Stimulated activated CD8-positive, alpha-beta memory T cell treated with anti-CD3 and anti-CD28 coated beads, Interleukin-7, amount 100 ng/mL, for 48 hours (primary cell): ENCODE results near the gene UTS2R.

Experiments
- DNase-seq, 2 donors: peaks; one replicate each; pipeline ENCODE4 v3.0.0-alpha.2; 2020; ENCODE audit warnings: low read depth in 1 of 2; ENCODE audit errors: extremely low read depth in 1 of 2

UTS2R gene

DNA sequence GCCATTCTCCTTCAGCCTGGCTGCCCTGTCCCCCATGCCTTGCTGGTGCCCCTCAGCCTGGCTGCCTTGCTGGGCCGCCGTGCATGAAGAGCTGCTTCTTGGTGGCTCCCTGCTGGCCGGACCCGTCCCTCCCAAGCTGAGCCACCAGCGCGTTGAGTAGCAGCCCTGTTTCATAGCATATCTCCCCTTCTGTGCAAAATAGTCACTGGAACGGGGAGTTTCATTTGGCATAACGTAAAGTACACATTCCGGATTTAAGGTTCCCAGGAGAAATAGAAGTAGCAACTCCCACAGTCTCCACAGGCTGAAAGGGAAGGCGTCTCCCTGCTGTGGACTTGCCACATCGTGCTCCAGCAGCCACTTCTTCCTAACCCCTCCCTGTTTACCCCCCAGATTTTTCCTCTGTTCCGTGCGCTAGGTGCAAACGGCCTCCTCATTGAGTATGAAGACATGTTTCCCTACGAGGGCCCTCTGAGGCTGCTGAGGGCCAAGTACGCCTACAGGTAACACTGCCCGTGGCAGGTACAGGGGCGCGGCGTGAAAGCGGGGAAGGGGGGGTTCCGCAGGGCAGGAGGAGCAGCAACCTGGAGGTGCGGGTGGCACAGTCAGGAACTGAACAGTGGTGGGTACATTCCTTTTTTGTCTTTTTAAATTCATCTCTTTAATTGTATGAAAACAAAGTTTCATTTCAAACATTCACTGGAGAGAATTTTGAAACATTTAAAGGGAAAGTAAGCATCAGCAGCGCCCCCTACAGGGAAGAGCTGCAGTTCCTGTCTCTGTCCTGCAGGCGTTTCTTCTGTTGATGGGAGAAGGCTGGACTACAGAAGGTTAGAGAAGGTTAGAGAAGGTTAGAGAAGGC lies 52.7 kb downstream of the UTS2R start:
- DNase-seq, result no peak

GRCh38 chr17:82424863-82425159 lies 53.2 kb downstream of the UTS2R start:
- DNase-seq, result no peak
